Karpas-422 (cell line): Measurements from ENCODE around the gene SDK1. TPM values are rescaled to one million over a fixed set of nuclear protein-coding genes. Genes with fewer than 3 reads are reported as not detected.

Experiments
- DNase-seq: peaks from one replicate; pipeline ENCODE4 v3.0.0-alpha.2; 2015
- H2AFZ ChIP-seq: fragments of 200-600 bp; sonication (generic); 2 replicates; pipeline ENCODE4 v1.6.1; 2014; ENCODE audit warnings: antibody characterized with exemption, low read length, mixed read lengths
- H3K27ac ChIP-seq: fragments of 200-600 bp; sonication (generic); 2 replicates; pipeline ENCODE4 v1.5.1; 2014; ENCODE audit warnings: mild to moderate bottlenecking, low read length, moderate library complexity
- H3K27me3 ChIP-seq: fragments of 200-600 bp; sonication (generic); 2 replicates; pipeline ENCODE4 v1.6.1; 2014; ENCODE audit warnings: low read length, mixed read lengths
- H3K36me3 ChIP-seq: fragments of 200-600 bp; sonication (generic); 2 replicates; pipeline ENCODE4 v1.6.1; 2014; ENCODE audit warnings: low read length, mixed read lengths; ENCODE audit not compliant: insufficient read depth
- H3K4me1 ChIP-seq: fragments of 200-600 bp; sonication (generic); 2 replicates; pipeline ENCODE4 v1.6.1; 2014; ENCODE audit warnings: mild to moderate bottlenecking, low read length, mixed read lengths
- H3K4me2 ChIP-seq: fragments of 200-600 bp; sonication (generic); 2 replicates; pipeline ENCODE4 v1.6.1; 2014; ENCODE audit warnings: low read length, low read depth, mild to moderate bottlenecking; ENCODE audit not compliant: poor library complexity, severe bottlenecking
- H3K4me3 ChIP-seq: fragments of 200-600 bp; sonication (generic); 2 replicates; pipeline ENCODE4 v1.5.1; 2014; ENCODE audit warnings: mild to moderate bottlenecking, antibody characterized with exemption, low read length, mixed read lengths
- H3K79me2 ChIP-seq: fragments of 200-600 bp; sonication (generic); 2 replicates; pipeline ENCODE4 v1.6.1; 2014; ENCODE audit warnings: mild to moderate bottlenecking, low read length, mixed read lengths
- H3K9ac ChIP-seq: fragments of 200-600 bp; sonication (generic); 2 replicates; pipeline ENCODE4 v1.6.0; 2014; ENCODE audit warnings: low read length
- H3K9me2 ChIP-seq: fragments of 200-600 bp; sonication (generic), shearing (Covaris generic); replicated peaks from 2 replicates; pipeline ENCODE4 v1.6.0; 2014; ENCODE audit warnings: mild to moderate bottlenecking, low read length, moderate library complexity; ENCODE audit not compliant: insufficient read depth
- H3K9me3 ChIP-seq: fragments of 300-700, 200-600 bp; sonication (generic); 2 replicates; pipeline ENCODE4 v1.6.1; 2014; ENCODE audit warnings: low read length, mixed read lengths
- H4K20me1 ChIP-seq: fragments of 200-600 bp; sonication (generic); 2 replicates; pipeline ENCODE4 v1.6.1; 2014; ENCODE audit warnings: mild to moderate bottlenecking, antibody characterized with exemption, low read length, low read depth; ENCODE audit not compliant: insufficient read depth
- total RNA-seq: library from RNA; depleted of rRNA; stranded (reverse); fragments of >200 nt; shearing (Covaris generic); gene quantifications from 2 replicates; pipeline ENCODE4 v1.2.3, GENCODE V29; 2014; ENCODE audit warnings: low replicate concordance

The SDK1 gene
- total RNA-seq, 1 experiment from 2014 or later, result not detected

- H3K79me2 ChIP-seq, result no peaks in the 10 kb centered on the region
- H3K4me3 ChIP-seq, result no peak overlapping the region
- no peaks in the 10 kb centered on the region for H3K4me1 ChIP-seq
- no peak for DNase-seq
- no peak overlapping the region for H3K4me2 ChIP-seq
- H3K27me3 ChIP-seq, result no peaks in the 10 kb centered on the region
- H3K9ac ChIP-seq, result no peak overlapping the region
- H3K27ac ChIP-seq, result no peak overlapping the region
- H4K20me1 ChIP-seq, result no peaks in the 10 kb centered on the region
- H2AFZ ChIP-seq, result no peak overlapping the region
- no peaks in the 10 kb centered on the region for H3K36me3 ChIP-seq
- no peaks in the 10 kb centered on the region for H3K9me3 ChIP-seq
- H3K9me2 ChIP-seq, result no peaks in the 10 kb centered on the region
These were observed 797.1 kb downstream of the SDK1 start for GRCh38 chr7:4098169-4098568.

- H3K9me2 ChIP-seq, result no peaks in the 10 kb centered on the region
- no peaks in the 10 kb centered on the region for H3K27me3 ChIP-seq
- H3K27ac ChIP-seq, result no peak overlapping the region
- no peaks in the 10 kb centered on the region for H4K20me1 ChIP-seq
- H3K4me3 ChIP-seq, result no peak overlapping the region
- H3K36me3 ChIP-seq, result no peaks in the 10 kb centered on the region
- no peaks in the 10 kb centered on the region for H3K4me1 ChIP-seq
- no peak overlapping the region for H3K4me2 ChIP-seq
- H3K79me2 ChIP-seq, result no peaks in the 10 kb centered on the region
- no peak overlapping the region for H3K9ac ChIP-seq
- DNase-seq, result no peak
- no peak overlapping the region for H2AFZ ChIP-seq
- H3K9me3 ChIP-seq, result no peaks in the 10 kb centered on the region
These were observed 798.6 kb downstream of the SDK1 start for GRCh38 chr7:4099651-4100050.

GRCh38 chr7:4100148-4100547, 799.1 kb downstream of the SDK1 start:
- Histone ChIP-seq H3K9me2 (no peaks in the 10 kb centered on the region), H3K4me3 (no peak overlapping the region), H3K79me2 (no peaks in the 10 kb centered on the region), H2AFZ (no peak overlapping the region), H3K9ac (no peak overlapping the region), H3K4me2 (no peak overlapping the region), H3K27me3 (no peaks in the 10 kb centered on the region), H3K9me3 (no peaks in the 10 kb centered on the region), H3K36me3 (no peaks in the 10 kb centered on the region), H3K27ac (no peak overlapping the region), H4K20me1 (no peaks in the 10 kb centered on the region), H3K4me1 (no peaks in the 10 kb centered on the region)
- DNase-seq, result no peak

- Histone ChIP-seq H2AFZ (no peak overlapping the region), H3K4me1 (no peaks in the 10 kb centered on the region), H3K9me2 (no peaks in the 10 kb centered on the region), H3K27me3 (no peaks in the 10 kb centered on the region), H3K9ac (no peak overlapping the region), H3K79me2 (no peaks in the 10 kb centered on the region), H4K20me1 (no peaks in the 10 kb centered on the region), H3K4me2 (no peak overlapping the region), H3K9me3 (no peaks in the 10 kb centered on the region), H3K4me3 (no peak overlapping the region), H3K36me3 (no peaks in the 10 kb centered on the region), H3K27ac (no peak overlapping the region)
- DNase-seq, result no peak
These were observed 799.6 kb downstream of the SDK1 start for GRCh38 chr7:4100691-4101090.

- H2AFZ ChIP-seq, result no peak overlapping the region
- H3K36me3 ChIP-seq, result no peaks in the 10 kb centered on the region
- H3K4me3 ChIP-seq, result no peak overlapping the region
- H3K27me3 ChIP-seq, result no peaks in the 10 kb centered on the region
- H3K9ac ChIP-seq, result no peak overlapping the region
- no peak for DNase-seq
- H3K9me3 ChIP-seq, result no peaks in the 10 kb centered on the region
- H3K79me2 ChIP-seq, result no peaks in the 10 kb centered on the region
- H3K4me1 ChIP-seq, result no peaks in the 10 kb centered on the region
- H3K9me2 ChIP-seq, result no peaks in the 10 kb centered on the region
- no peaks in the 10 kb centered on the region for H4K20me1 ChIP-seq
- H3K4me2 ChIP-seq, result no peak overlapping the region
- H3K27ac ChIP-seq, result no peak overlapping the region
These were observed 801.3 kb downstream of the SDK1 start for GRCh38 chr7:4102231-4102841.

- no peaks in the 10 kb centered on the region for H3K27me3 ChIP-seq
- H3K4me2 ChIP-seq, result no peak overlapping the region
- H3K27ac ChIP-seq, result no peak overlapping the region
- no peaks in the 10 kb centered on the region for H4K20me1 ChIP-seq
- H3K4me1 ChIP-seq, result no peaks in the 10 kb centered on the region
- no peaks in the 10 kb centered on the region for H3K9me3 ChIP-seq
- H3K9me2 ChIP-seq, result no peaks in the 10 kb centered on the region
- no peak overlapping the region for H3K9ac ChIP-seq
- no peaks in the 10 kb centered on the region for H3K36me3 ChIP-seq
- H2AFZ ChIP-seq, result no peak overlapping the region
- no peaks in the 10 kb centered on the region for H3K79me2 ChIP-seq
- DNase-seq, result peak; percentile 51
- no peak overlapping the region for H3K4me3 ChIP-seq
These were observed 802.5 kb downstream of the SDK1 start for GRCh38 chr7:4103352-4104091.

- H4K20me1 ChIP-seq, result no peaks in the 10 kb centered on the region
- no peaks in the 10 kb centered on the region for H3K27me3 ChIP-seq
- H3K4me3 ChIP-seq, result no peak overlapping the region
- DNase-seq, result no peak
- no peaks in the 10 kb centered on the region for H3K36me3 ChIP-seq
- H3K27ac ChIP-seq, result no peak overlapping the region
- no peaks in the 10 kb centered on the region for H3K4me1 ChIP-seq
- no peaks in the 10 kb centered on the region for H3K9me3 ChIP-seq
- no peak overlapping the region for H3K4me2 ChIP-seq
- no peaks in the 10 kb centered on the region for H3K79me2 ChIP-seq
- no peak overlapping the region for H3K9ac ChIP-seq
- H2AFZ ChIP-seq, result no peak overlapping the region
- H3K9me2 ChIP-seq, result no peaks in the 10 kb centered on the region
These were observed 806.8 kb downstream of the SDK1 start for GRCh38 chr7:4107839-4108238.

- Histone ChIP-seq H3K4me2 (no peak overlapping the region), H3K4me3 (no peak overlapping the region), H3K79me2 (no peaks in the 10 kb centered on the region), H3K27ac (no peak overlapping the region), H2AFZ (no peak overlapping the region), H3K9me3 (no peaks in the 10 kb centered on the region), H3K9ac (no peak overlapping the region), H3K36me3 (no peaks in the 10 kb centered on the region), H3K27me3 (no peaks in the 10 kb centered on the region), H4K20me1 (no peaks in the 10 kb centered on the region), H3K4me1 (no peaks in the 10 kb centered on the region), H3K9me2 (no peaks in the 10 kb centered on the region)
- DNase-seq, result no peak
These were observed 807.9 kb downstream of the SDK1 start for GRCh38 chr7:4108951-4109350.
